LNCaP clone FGC (cell line): ENCODE data around the gene TTC1.
"Not testable (repeated sequence)": the region's sequence is repeated elsewhere in the genome, so short reads cannot be mapped to it uniquely, and the experiment has no call there.

Experiments
- DNase-seq: peaks from one replicate; pipeline ENCODE4 v3.0.0-alpha.2; 2011; ENCODE audit warnings: low read depth
- H3K4me3 ChIP-seq: 2 replicates; pipeline ENCODE4 v1.5.1; 2011; ENCODE audit warnings: mild to moderate bottlenecking, low read depth, low read length, control low read depth
- TF ChIP-seq, protein P1 (sequence below): IDR thresholded peaks from 2 replicates; pipeline ENCODE4 v1.5.1; 2012; ENCODE audit warnings: mild to moderate bottlenecking; ENCODE audit not compliant: control insufficient read depth, insufficient read depth; ENCODE audit errors: extremely low read depth

The TTC1 gene

DNA sequence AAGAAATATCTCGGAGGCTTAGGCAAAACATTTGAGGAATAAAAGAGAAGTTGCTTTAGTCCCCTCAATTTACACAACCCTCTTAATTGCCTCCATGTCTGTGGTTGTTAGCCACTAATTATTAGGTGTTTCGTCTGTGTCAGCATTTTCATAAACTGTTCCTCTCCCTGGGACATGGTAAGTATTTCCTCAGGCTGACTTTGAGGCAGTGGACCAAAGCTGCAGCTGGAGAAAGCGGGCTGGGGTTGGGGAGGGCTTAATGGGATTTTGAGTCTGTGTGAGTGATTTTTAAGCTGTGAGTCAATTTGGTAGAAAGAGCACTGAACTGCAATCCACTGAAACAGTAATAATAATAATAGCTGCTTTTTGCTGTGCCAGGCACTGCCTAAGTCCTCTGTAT lies 13.0 kb upstream of the TTC1 start:
- TF ChIP-seq, protein P1, sequence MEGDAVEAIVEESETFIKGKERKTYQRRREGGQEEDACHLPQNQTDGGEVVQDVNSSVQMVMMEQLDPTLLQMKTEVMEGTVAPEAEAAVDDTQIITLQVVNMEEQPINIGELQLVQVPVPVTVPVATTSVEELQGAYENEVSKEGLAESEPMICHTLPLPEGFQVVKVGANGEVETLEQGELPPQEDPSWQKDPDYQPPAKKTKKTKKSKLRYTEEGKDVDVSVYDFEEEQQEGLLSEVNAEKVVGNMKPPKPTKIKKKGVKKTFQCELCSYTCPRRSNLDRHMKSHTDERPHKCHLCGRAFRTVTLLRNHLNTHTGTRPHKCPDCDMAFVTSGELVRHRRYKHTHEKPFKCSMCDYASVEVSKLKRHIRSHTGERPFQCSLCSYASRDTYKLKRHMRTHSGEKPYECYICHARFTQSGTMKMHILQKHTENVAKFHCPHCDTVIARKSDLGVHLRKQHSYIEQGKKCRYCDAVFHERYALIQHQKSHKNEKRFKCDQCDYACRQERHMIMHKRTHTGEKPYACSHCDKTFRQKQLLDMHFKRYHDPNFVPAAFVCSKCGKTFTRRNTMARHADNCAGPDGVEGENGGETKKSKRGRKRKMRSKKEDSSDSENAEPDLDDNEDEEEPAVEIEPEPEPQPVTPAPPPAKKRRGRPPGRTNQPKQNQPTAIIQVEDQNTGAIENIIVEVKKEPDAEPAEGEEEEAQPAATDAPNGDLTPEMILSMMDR, result no peak
- H3K4me3 ChIP-seq, result no peak overlapping the region
- DNase-seq, result no peak

DNA sequence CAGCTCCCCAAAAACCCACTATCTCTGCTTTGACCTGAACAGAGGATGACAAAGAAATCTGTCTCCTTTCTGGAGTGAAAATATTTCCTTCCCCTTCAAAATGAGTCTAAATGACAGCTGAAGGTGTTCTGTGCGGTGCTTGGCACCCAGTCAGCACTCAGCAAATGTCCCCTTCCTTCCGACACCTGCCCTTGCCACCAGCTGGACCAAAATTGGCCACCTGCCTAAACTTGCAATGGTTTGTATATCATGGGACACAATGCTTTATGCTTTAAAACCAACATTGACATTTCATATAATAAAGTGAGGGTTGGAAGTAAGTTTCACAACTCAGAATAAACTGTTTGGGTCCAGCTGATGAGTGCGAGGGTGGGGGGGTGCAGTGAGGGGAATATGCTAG lies 7.5 kb upstream of the TTC1 start:
- H3K4me3 ChIP-seq, result no peak overlapping the region
- TF ChIP-seq, protein P1, result no peak
- no peak for DNase-seq

DNA sequence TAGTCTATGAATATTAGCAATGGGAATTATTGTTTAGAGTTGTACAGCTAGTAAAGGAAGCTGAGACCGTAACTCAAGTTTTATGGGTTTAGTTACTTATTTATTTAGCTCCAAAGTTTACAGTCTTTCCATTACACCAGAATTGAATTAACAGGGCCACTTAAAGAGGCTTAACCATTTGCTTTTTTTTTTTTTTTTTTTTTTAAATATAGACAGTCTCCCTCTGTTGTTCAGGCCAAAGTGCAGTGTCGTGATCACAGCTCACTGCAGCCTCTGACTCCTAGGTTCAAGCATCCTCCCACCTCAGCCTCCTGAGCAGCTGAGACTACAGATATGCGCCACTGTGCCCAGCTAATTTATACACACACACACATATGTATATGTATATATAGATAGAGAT lies 1.4 kb upstream of the TTC1 start:
- no peak for DNase-seq
- TF ChIP-seq, protein P1, result no peak
- no peak overlapping the region for H3K4me3 ChIP-seq

DNA sequence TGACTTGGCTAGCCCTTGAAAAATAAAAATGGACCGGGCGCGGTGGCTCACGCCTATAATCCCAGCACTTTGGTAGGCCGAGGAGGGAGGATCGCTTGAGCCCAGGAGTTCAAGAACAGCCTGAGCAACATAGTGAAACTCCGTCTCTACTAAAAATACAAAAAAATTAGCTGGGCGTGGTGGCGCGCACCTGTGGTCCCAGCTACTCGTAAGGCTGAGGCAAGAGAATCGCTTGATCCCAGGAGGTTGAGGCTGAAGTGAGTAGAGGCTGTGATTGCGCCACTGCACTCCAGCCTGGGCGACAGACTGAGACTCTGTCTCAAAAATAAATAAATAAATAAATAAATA lies 436 bp upstream of the TTC1 start:
- DNase-seq, H3K4me3 ChIP-seq: not testable (repeated sequence)

DNA sequence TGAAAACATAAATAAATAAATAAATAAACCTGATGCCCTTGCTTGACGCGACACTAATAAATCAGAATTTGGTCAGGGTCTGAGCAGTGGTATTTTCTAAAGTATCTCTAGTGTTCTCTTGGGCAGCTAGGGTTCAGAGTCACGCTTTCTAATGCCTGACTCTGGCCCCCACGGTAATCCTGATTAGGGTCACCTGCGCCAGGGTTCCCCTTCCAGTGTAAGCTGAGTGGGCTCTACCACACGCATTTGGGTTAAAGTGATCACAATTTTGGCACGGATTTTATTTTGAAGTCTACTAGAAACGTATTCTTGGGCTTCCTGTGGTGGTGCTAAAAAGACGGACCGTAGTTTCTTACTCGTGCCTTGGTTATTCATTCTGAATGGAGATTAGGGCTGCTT lies 651 bp downstream of the TTC1 start:
- DNase-seq, result no peak
- TF ChIP-seq, protein P1, result no peak
- H3K4me3 ChIP-seq, result peak overlapping the region; percentile 100

DNA sequence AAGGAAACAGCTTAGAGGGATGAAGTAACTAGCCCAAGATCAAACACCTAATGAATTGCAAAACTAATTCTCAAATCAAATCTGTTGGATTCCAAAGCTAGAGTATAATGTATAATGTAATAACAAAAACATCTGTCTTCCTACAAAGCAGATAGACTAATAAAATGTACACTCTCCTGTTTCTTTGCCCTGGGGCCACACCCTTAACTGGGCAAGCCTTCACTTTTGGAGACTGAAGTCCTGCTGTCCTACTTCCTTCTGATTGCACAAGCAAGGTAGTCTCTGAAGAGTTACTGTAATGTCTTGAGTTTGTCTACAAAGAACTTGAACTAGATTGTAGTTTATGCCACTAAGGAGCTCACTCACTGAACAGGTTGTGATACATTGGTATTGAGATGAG lies 2.5 kb downstream of the TTC1 start:
- TF ChIP-seq, protein P1, result no peak
- DNase-seq, result no peak
- no peak overlapping the region for H3K4me3 ChIP-seq

DNA sequence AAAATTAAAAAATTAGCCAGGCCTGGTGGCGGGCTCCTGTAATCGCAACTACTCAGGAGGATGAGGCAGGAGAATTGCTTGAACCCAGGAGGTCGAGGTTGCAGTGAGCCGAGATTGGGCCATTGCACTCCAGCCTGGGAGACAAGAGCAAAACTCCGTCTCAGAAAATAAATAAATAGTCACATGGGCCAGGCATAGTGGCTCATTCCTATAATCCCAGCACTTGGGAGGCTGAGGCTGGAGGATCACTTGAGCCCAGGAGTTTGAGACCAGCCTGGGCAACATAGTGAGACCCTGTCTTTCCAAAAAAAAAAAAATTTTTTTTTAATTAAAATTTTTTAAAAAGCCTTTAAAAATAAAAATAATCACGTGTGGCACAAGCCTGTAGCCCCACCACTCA lies 5.3 kb downstream of the TTC1 start:
- H3K4me3 ChIP-seq, DNase-seq: not testable (repeated sequence)

DNA sequence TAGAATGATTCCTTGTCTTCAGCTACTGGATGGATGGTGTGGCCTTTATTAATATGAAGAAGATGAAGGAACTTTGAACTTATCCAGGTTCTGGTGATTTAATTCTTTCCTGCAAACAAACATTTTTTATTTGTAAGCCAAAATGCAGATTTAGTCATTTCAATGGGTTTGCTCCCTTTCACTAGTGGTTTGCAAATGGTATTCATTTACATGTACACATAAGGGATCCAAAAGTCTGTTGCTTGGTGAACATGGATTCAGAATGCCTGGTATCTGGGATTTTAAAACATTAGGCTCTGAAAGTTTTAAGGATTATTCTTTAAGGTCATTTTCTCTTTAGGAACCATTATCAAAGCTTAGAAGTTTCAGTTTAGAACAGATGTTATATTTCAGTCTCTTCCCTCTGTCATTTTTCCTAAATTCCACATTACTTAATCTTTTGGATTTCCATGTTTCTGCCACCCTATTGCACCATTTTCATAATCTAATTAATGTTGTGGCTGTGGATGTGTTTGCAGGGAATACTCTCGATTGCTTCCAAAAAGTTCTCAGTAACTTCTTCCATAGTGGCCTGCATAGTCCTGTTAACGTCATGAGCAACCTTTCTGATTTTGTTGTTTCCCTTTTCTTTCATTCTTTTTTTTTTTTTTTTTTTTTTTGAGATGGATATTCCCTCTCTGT lies 10.1 kb downstream of the TTC1 start:
- H3K4me3 ChIP-seq, result no peak overlapping the region
- TF ChIP-seq, protein P1, result no peak
- DNase-seq, result no peak
